H9 (cell line): ENCODE results near the gene SEC61B. TPM values are rescaled to one million over a fixed set of nuclear protein-coding genes. Genes with fewer than 3 reads are reported as not detected.

Experiments used
- DNase-seq: peaks from one replicate; pipeline ENCODE4 v3.0.0-alpha.2; 2017
- H2AFZ ChIP-seq: one replicate; pipeline ENCODE4 v1.6.1; 2013; ENCODE audit warnings: mild to moderate bottlenecking, low read length, control low read depth, moderate library complexity
- H2AK5ac ChIP-seq: 2 replicates; pipeline ENCODE4 v1.6.1; 2013; ENCODE audit warnings: low read length, control low read depth, mixed read lengths; ENCODE audit not compliant: insufficient read length
- H2BK120ac ChIP-seq: one replicate; pipeline ENCODE4 v1.6.1; 2013; ENCODE audit warnings: low read depth, mild to moderate bottlenecking, low read length, control low read depth, inconsistent platforms; ENCODE audit not compliant: poor library complexity, severe bottlenecking
- H2BK12ac ChIP-seq: 2 replicates; pipeline ENCODE4 v1.6.1; 2013; ENCODE audit warnings: low read length, control low read depth, mixed read lengths, low read depth; ENCODE audit not compliant: insufficient read length
- H2BK15ac ChIP-seq: 2 replicates; pipeline ENCODE4 v1.6.1; 2013; ENCODE audit warnings: low read depth, low read length, control low read depth
- H2BK20ac ChIP-seq: one replicate; pipeline ENCODE4 v1.6.1; 2013; ENCODE audit warnings: low read depth, mild to moderate bottlenecking, low read length, control low read depth, inconsistent platforms; ENCODE audit not compliant: poor library complexity, severe bottlenecking
- H2BK5ac ChIP-seq: 2 replicates; pipeline ENCODE4 v1.6.1; 2013; ENCODE audit warnings: low read length, control low read depth, mixed read lengths; ENCODE audit not compliant: insufficient read length
- H3K14ac ChIP-seq: 2 replicates; pipeline ENCODE4 v1.6.1; 2013; ENCODE audit warnings: low read length, control low read depth; ENCODE audit not compliant: insufficient read depth
- H3K18ac ChIP-seq: 2 replicates; pipeline ENCODE4 v1.6.1; 2013; ENCODE audit warnings: low read depth, mild to moderate bottlenecking, mixed read lengths, low read length, control low read depth; ENCODE audit not compliant: insufficient read length
- H3K23ac ChIP-seq: 2 replicates; pipeline ENCODE4 v1.6.1; 2013; ENCODE audit warnings: low read length, control low read depth, mixed read lengths, low read depth; ENCODE audit not compliant: insufficient read length
- H3K23me2 ChIP-seq: 2 replicates; pipeline ENCODE4 v1.6.1; 2013; ENCODE audit warnings: low read depth, mild to moderate bottlenecking, mixed read lengths, low read length, control low read depth; ENCODE audit not compliant: insufficient read length, poor library complexity, severe bottlenecking
- H3K27ac ChIP-seq: 2 replicates; pipeline ENCODE4 v1.5.1; 2013; ENCODE audit warnings: low read length, control low read depth, mixed read lengths, low read depth; ENCODE audit not compliant: insufficient read length
- H3K27me3 ChIP-seq: 2 replicates; pipeline ENCODE4 v1.6.1; 2013; ENCODE audit warnings: low read length, control low read depth, inconsistent platforms; ENCODE audit not compliant: insufficient read depth
- H3K4ac ChIP-seq: 2 replicates; pipeline ENCODE4 v1.6.1; 2013; ENCODE audit warnings: low read depth, mild to moderate bottlenecking, control low read depth, inconsistent platforms, low read length, moderate library complexity
- H3K4me1 ChIP-seq: 2 replicates; pipeline ENCODE4 v1.6.1; 2013; ENCODE audit warnings: low read length, control low read depth, inconsistent platforms; ENCODE audit not compliant: insufficient read depth
- H3K4me2 ChIP-seq: 2 replicates; pipeline ENCODE4 v1.6.1; 2013; ENCODE audit warnings: low read length, control low read depth, mixed read lengths; ENCODE audit not compliant: insufficient read length, insufficient read depth
- H3K56ac ChIP-seq: 2 replicates; pipeline ENCODE4 v1.6.1; 2013; ENCODE audit warnings: low read depth, mild to moderate bottlenecking, mixed read lengths, low read length, control low read depth; ENCODE audit not compliant: insufficient read length
- H3K79me1 ChIP-seq: 2 replicates; pipeline ENCODE4 v1.6.1; 2013; ENCODE audit warnings: low read depth, mild to moderate bottlenecking, moderate library complexity, low read length, control low read depth, inconsistent platforms; ENCODE audit not compliant: insufficient read depth, poor library complexity, severe bottlenecking
- H3K79me2 ChIP-seq: 2 replicates; pipeline ENCODE4 v1.6.1; 2013; ENCODE audit warnings: low read length, control low read depth, inconsistent platforms; ENCODE audit not compliant: insufficient read depth
- H3K9ac ChIP-seq: 2 replicates; pipeline ENCODE4 v1.6.1; 2013; ENCODE audit warnings: low read length, control low read depth, mixed read lengths; ENCODE audit not compliant: insufficient read length; ENCODE audit errors: extremely low read depth
- H3K9me3 ChIP-seq: one replicate; pipeline ENCODE4 v1.6.1; 2013; ENCODE audit warnings: low read depth, low read length, inconsistent platforms; ENCODE audit not compliant: control insufficient read depth
- H3T11ph ChIP-seq: one replicate; pipeline ENCODE4 v1.6.1; 2013; ENCODE audit warnings: mild to moderate bottlenecking, low read length, control low read depth, inconsistent platforms
- H4K20me1 ChIP-seq: one replicate; pipeline ENCODE4 v1.6.1; 2013; ENCODE audit not compliant: control insufficient read depth, insufficient read length, insufficient read depth
- H4K5ac ChIP-seq: 2 replicates; pipeline ENCODE4 v1.6.1; 2013; ENCODE audit warnings: low read depth, mild to moderate bottlenecking, mixed read lengths, low read length, control low read depth; ENCODE audit not compliant: insufficient read length
- H4K8ac ChIP-seq: replicated peaks from 2 replicates; pipeline ENCODE4 v1.6.1; 2013; ENCODE audit warnings: low read length, control low read depth, mixed read lengths, low read depth; ENCODE audit not compliant: insufficient read length
- H4K91ac ChIP-seq: 2 replicates; pipeline ENCODE4 v1.6.1; 2013; ENCODE audit warnings: low read depth, mild to moderate bottlenecking, moderate library complexity, mixed read lengths, low read length, control low read depth; ENCODE audit not compliant: insufficient read length
- H3K27ac Mint-ChIP-seq, 3 experiments: 2 replicates in 2 of 3; 3 replicates in 1 of 3; pipeline ENCODE4 v1.8.0; 2020 to 2021; ENCODE audit warnings: mixed read lengths in 3 of 3, mild to moderate bottlenecking in 1 of 3, moderate library complexity in 1 of 3
- H3K27me3 Mint-ChIP-seq: 2 replicates; pipeline ENCODE4 v1.8.0; 2021; ENCODE audit warnings: low read depth, mild to moderate bottlenecking, moderate library complexity, mixed read lengths
- H3K36me3 Mint-ChIP-seq, 3 experiments: 2 replicates in 2 of 3; 3 replicates in 1 of 3; pipeline ENCODE4 v1.8.0; 2020 to 2021; ENCODE audit warnings: low read depth in 3 of 3, mixed read lengths in 3 of 3; ENCODE audit not compliant: insufficient read depth in 1 of 3
- H3K4me1 Mint-ChIP-seq, 2 experiments: 2 replicates each; pipeline ENCODE4 v1.8.0; 2020; ENCODE audit warnings: mixed read lengths in 2 of 2
- H3K4me3 Mint-ChIP-seq, 2 experiments: 2 replicates in 1 of 2; 3 replicates in 1 of 2; pipeline ENCODE4 v1.8.0; 2020 to 2021; ENCODE audit warnings: mild to moderate bottlenecking in 2 of 2, mixed read lengths in 2 of 2, moderate library complexity in 1 of 2
- H3K9me3 Mint-ChIP-seq, 2 experiments: 2 replicates in 1 of 2; 3 replicates in 1 of 2; pipeline ENCODE4 v1.8.0; 2020; ENCODE audit warnings: mild to moderate bottlenecking in 2 of 2, mixed read lengths in 2 of 2, moderate library complexity in 1 of 2
- WGBS: extraction: QIAGEN DNeasy Blood & Tissue Kit; methylation state at CpG from one replicate; pipeline ENCODE4 v1.1.7; 2013; ENCODE audit warnings: missing lambda C conversion rate, low lambda C conversion rate, mixed read lengths; ENCODE audit not compliant: insufficient read length; ENCODE audit errors: extremely low coverage; 5-methylcytosine and 5-hydroxymethylcytosine counted together
- total RNA-seq: library from RNA; stranded (reverse); gene quantifications from 2 replicates; pipeline ENCODE4 v1.2.1, GENCODE V29; 2021
- TF ChIP-seq, protein P1 (sequence below): fragments of 200-600 bp; sonication (generic); conservative IDR thresholded peaks from 3 replicates; pipeline ENCODE4 v1.8.0; 2021; ENCODE audit warnings: antibody characterized with exemption, mild to moderate bottlenecking

SEC61B gene
- total RNA-seq, 1 experiment from 2014 or later, result 142 TPM

DNA sequence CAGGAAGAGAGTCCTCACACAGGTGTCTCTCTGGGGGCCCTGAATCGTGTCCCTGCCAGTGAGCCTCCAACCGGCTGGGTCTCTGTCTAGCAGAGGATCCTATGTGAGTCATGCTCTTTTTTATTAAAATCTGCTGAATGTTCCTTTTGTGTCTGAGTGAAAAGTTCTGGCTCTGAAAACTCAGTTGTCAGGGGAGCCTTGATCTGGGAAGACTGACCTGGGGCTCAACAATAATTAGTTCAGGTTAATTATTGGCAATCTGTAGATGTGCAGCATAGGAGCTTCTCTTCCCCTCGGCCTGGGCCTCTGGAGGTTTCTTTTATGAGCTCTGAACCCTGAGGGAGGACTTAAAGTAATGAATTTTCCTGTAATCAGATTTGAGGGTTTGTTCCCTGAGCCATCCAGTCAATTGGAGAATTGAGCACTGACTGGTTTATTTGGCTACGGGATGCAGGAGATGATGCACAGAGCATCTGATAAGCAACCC is 45.5 kb upstream of the SEC61B start:
- Histone ChIP-seq H2BK120ac (no peak overlapping the region), H3K18ac (no peak overlapping the region)
- peaks cover 0 to 2% of the 10 kb centered on the region in 2 experiments; a peak in 1 of 5 replicates for H3K9me3 Mint-ChIP-seq

More for the DNA sequence above, 45.5 kb upstream of the SEC61B start:
- H3K9me3 ChIP-seq, result no peaks in the 10 kb centered on the region
- H3K79me1 ChIP-seq, result no peaks in the 10 kb centered on the region
- no peak overlapping the region for H2AFZ ChIP-seq
- no peaks in the 10 kb centered on the region for H4K20me1 ChIP-seq
- H3K4me2 ChIP-seq, result no peak overlapping the region
- Mint-ChIP-seq H3K4me3 (no peak overlapping the region), H3K27ac (peak overlapping the region; percentile 3 to 73 (median 50); a peak in 2 of 7 replicates), H3K4me1 (peaks cover 46 to 47% of the 10 kb centered on the region in 2 experiments), H3K36me3 (no peaks in the 10 kb centered on the region), H3K27me3 (no peaks in the 10 kb centered on the region; the same call in 1 of the 2 replicates)
- no peaks in the 10 kb centered on the region; the same call in 1 of the 2 replicates for H3K4me1 ChIP-seq
- no peak overlapping the region for H2AK5ac ChIP-seq
- H2BK12ac ChIP-seq, result no peak overlapping the region
- H3K14ac ChIP-seq, result no peak overlapping the region
- no peak overlapping the region for H3K9ac ChIP-seq
- no peak overlapping the region for H2BK5ac ChIP-seq
- no peak for DNase-seq
- H3K23ac ChIP-seq, result no peak overlapping the region
- H3K23me2 ChIP-seq, result no peaks in the 10 kb centered on the region
- H3K56ac ChIP-seq, result no peak overlapping the region
- no peak overlapping the region for H2BK15ac ChIP-seq
- no peak overlapping the region for H4K8ac ChIP-seq
- no peak overlapping the region for H2BK20ac ChIP-seq
- no peak overlapping the region for H3K27ac ChIP-seq
- TF ChIP-seq, protein P1, sequence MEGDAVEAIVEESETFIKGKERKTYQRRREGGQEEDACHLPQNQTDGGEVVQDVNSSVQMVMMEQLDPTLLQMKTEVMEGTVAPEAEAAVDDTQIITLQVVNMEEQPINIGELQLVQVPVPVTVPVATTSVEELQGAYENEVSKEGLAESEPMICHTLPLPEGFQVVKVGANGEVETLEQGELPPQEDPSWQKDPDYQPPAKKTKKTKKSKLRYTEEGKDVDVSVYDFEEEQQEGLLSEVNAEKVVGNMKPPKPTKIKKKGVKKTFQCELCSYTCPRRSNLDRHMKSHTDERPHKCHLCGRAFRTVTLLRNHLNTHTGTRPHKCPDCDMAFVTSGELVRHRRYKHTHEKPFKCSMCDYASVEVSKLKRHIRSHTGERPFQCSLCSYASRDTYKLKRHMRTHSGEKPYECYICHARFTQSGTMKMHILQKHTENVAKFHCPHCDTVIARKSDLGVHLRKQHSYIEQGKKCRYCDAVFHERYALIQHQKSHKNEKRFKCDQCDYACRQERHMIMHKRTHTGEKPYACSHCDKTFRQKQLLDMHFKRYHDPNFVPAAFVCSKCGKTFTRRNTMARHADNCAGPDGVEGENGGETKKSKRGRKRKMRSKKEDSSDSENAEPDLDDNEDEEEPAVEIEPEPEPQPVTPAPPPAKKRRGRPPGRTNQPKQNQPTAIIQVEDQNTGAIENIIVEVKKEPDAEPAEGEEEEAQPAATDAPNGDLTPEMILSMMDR, result no peak
- H3K27me3 ChIP-seq, result no peaks in the 10 kb centered on the region
- no peak overlapping the region for H3K4ac ChIP-seq
- no peak overlapping the region for H3T11ph ChIP-seq
- no peak overlapping the region for H4K91ac ChIP-seq
- H4K5ac ChIP-seq, result no peak overlapping the region
- no CpG with 5 or more reads among the region's 4 CpGs for WGBS
- H3K79me2 ChIP-seq, result no peaks in the 10 kb centered on the region
